Pancreas (tissue), 10 donors: ENCODE measurements around the gene SMS. TPM values are rescaled to one million over a fixed set of nuclear protein-coding genes. Genes with fewer than 3 reads are reported as not detected.

Experiments used
- ATAC-seq, 4 donors: fragments of 200-7000 bp; cut with Tn5 transposase; one replicate each; pipeline versions ENCODE4 v1.8.0 to v1.9.1; 2020; ENCODE audit warnings: mild to moderate bottlenecking in 4 of 4, moderate library complexity in 4 of 4
- DNase-seq, 6 donors: peaks; one replicate each; pipeline ENCODE4 v3.0.0-alpha.2; 2020
- FAIRE-seq: peaks from 2 replicates; lab custom pipeline; 2012; peaks lifted over from hg19 to GRCh38; lab: Jason Lieb, UNC
- H3K27ac ChIP-seq, 4 donors: fragments of 200-600 bp; sonication (generic); 1 replicate in 3 of 4; 2 replicates in 1 of 4; pipeline versions ENCODE4 v1.5.0 to v1.8.0; 2020
- H3K27me3 ChIP-seq, 4 donors: fragments of 200-600 bp; one replicate each; pipeline ENCODE4 v1.8.0; 2021
- H3K36me3 ChIP-seq, 3 donors: fragments of 200-600 bp; sonication (generic) in 1 of 3; one replicate each; pipeline versions ENCODE4 v1.5.0 to v1.8.0; 2020 to 2021
- H3K4me1 ChIP-seq, 3 donors: fragments of 200-600 bp; one replicate each; pipeline ENCODE4 v1.8.0; 2021
- H3K4me3 ChIP-seq, 4 donors: fragments of 200-600 bp; sonication (generic) in 2 of 4; one replicate each; pipeline versions ENCODE4 v1.5.0 to v1.8.0; 2020 to 2021
- H3K9me3 ChIP-seq, 4 donors: fragments of 200-600 bp; one replicate each; pipeline ENCODE4 v1.8.0; 2021
- WGBS, 2 donors: extraction: QIAGEN DNeasy Blood & Tissue Kit; methylation state at CpG; one replicate each; pipeline ENCODE4 v1.1.7; 2013; 5-methylcytosine and 5-hydroxymethylcytosine counted together
- intact Hi-C, 3 donors: fragments of 100-400 bp; cut with DNase I; formaldehyde crosslinking; loops; one replicate each; pipeline versions ENCODE4 v1.11.1 to v1.14.2; 2022
- polyA plus RNA-seq, 2 donors: library from polyadenylated mRNA; stranded (reverse); fragments of 200-250 nt; gene quantifications; one replicate each; pipeline ENCODE4 v1.2.3, GENCODE V29; 2013
- total RNA-seq, 6 donors: library from RNA; stranded (reverse); fragmentation: NEBNext Ultra II Directional in 4 of 6; extraction: Animal tissue kit (Norgen Biotek cat#: 25700) in 4 of 6; gene quantifications; one replicate each; pipeline versions ENCODE4 v1.2.1 to v1.2.4, GENCODE V29; 2021 to 2023
- TF ChIP-seq, protein P1 (sequence below), 4 donors: fragments of 200-600 bp; sonication (generic) in 3 of 4; IDR thresholded peaks; one replicate each; pipeline versions ENCODE4 v1.5.0 to v1.8.0; 2021; ENCODE audit warnings: antibody characterized with exemption in 4 of 4
- donor health status: healthy with polysubstance abuse.
- donor health status: DM: no; HTN: no; CAD: no; lungs with moderate emphysema.
- donor health status: DM: no; HTN: no; CAD: no.
- donor health status: control.
- donor health status: control.
- donor health status: Bipolar disorder and iron deficiency.
- donor health status: DM: yes; HTN: yes; CAD: no.
- donor health status: DM: no; HTN: no; CAD: no.
- donor health status: DM: no; HTN: no; CAD: no.
- donor health status: DM: yes; HTN: yes; CAD: no.

SMS gene
- total and polyA plus RNA-seq, 8 donors, result 12.1 to 36.8 (median 19.6) TPM

GRCh38 chrX:21939906-21940305 lies 603 bp upstream of the SMS start:
- peaks cover 0 to 4% (median 0%) of the 10 kb centered on the region in 4 donors for H3K27me3 ChIP-seq
- DNase-seq (no peak), ATAC-seq (no peak), FAIRE-seq (no peak)
- WGBS, 2 donors, result 53 to 62% methylated on average over 10 of the region's 10 CpGs
- TF ChIP-seq, protein P1, sequence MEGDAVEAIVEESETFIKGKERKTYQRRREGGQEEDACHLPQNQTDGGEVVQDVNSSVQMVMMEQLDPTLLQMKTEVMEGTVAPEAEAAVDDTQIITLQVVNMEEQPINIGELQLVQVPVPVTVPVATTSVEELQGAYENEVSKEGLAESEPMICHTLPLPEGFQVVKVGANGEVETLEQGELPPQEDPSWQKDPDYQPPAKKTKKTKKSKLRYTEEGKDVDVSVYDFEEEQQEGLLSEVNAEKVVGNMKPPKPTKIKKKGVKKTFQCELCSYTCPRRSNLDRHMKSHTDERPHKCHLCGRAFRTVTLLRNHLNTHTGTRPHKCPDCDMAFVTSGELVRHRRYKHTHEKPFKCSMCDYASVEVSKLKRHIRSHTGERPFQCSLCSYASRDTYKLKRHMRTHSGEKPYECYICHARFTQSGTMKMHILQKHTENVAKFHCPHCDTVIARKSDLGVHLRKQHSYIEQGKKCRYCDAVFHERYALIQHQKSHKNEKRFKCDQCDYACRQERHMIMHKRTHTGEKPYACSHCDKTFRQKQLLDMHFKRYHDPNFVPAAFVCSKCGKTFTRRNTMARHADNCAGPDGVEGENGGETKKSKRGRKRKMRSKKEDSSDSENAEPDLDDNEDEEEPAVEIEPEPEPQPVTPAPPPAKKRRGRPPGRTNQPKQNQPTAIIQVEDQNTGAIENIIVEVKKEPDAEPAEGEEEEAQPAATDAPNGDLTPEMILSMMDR (IDR thresholded peaks at IDR 0.05), result no peak
- H3K4me1 ChIP-seq, result no peaks in the 10 kb centered on the region
- peak overlapping the region in 3 of 4 donors; percentile 42 to 69 (median 64) for H3K27ac ChIP-seq
- H3K4me3 ChIP-seq, result peak overlapping the region in 2 of 4 donors; percentile 51 to 55
- no peaks in the 10 kb centered on the region for H3K9me3 ChIP-seq
- intact Hi-C loops, result no loop called here
- no peaks in the 10 kb centered on the region for H3K36me3 ChIP-seq

- ATAC-seq, result no peak
- TF ChIP-seq, protein P1 (IDR thresholded peaks at IDR 0.05), result no peak
These were observed 3.1 kb downstream of the SMS start for GRCh38 chrX:21943460-21944135.

DNA sequence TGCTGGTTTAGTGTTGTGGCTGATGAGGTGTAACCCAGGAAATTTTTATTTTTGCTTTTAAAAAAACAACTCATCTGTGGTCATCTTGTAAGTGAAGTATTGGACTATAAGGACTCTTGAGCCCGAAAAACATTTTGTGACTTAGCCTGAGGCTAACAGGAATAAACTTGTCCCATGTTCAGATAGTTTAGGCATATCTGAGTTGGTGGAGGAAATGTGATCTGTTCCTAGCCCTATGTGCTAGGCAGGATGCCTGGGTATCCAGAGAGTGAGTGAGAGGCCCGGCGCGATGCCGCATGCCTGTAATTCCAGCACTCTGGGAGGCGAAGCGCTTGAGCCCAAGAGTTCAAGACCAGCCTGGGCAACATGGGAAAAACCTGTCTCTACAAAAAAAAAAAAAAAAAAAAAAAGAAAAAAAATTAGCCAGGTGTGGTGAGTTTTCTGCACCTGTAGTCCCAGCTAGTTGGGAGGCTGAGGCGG lies 3.7 kb downstream of the SMS start:
- Histone ChIP-seq H3K36me3 (no peaks in the 10 kb centered on the region), H3K9me3 (no peaks in the 10 kb centered on the region), H3K27me3 (no peaks in the 10 kb centered on the region), H3K27ac (no peak overlapping the region), H3K4me1 (no peaks in the 10 kb centered on the region), H3K4me3 (no peak overlapping the region)
- no peak for FAIRE-seq
- TF ChIP-seq, protein P1 (IDR thresholded peaks at IDR 0.05), result no peak
- WGBS, 2 donors, result 85 to 90% methylated on average over 8 of the region's 8 CpGs
- DNase-seq, result no peak
- intact Hi-C loops, result no loop called here
- no peak for ATAC-seq

More at GRCh38 chrX:21943460-21944135, 3.1 kb downstream of the SMS start:
- no peak overlapping the region for H3K4me3 ChIP-seq
- no peak for DNase-seq
- 59 to 71% methylated on average over 11 of the region's 11 CpGs for WGBS, 2 donors
- H3K36me3 ChIP-seq, result no peaks in the 10 kb centered on the region
- no peaks in the 10 kb centered on the region for H3K4me1 ChIP-seq
- FAIRE-seq, result no peak
- intact Hi-C loops, result no loop called here
- no peak overlapping the region for H3K27ac ChIP-seq
- H3K9me3 ChIP-seq, result no peaks in the 10 kb centered on the region
- no peaks in the 10 kb centered on the region for H3K27me3 ChIP-seq

DNA sequence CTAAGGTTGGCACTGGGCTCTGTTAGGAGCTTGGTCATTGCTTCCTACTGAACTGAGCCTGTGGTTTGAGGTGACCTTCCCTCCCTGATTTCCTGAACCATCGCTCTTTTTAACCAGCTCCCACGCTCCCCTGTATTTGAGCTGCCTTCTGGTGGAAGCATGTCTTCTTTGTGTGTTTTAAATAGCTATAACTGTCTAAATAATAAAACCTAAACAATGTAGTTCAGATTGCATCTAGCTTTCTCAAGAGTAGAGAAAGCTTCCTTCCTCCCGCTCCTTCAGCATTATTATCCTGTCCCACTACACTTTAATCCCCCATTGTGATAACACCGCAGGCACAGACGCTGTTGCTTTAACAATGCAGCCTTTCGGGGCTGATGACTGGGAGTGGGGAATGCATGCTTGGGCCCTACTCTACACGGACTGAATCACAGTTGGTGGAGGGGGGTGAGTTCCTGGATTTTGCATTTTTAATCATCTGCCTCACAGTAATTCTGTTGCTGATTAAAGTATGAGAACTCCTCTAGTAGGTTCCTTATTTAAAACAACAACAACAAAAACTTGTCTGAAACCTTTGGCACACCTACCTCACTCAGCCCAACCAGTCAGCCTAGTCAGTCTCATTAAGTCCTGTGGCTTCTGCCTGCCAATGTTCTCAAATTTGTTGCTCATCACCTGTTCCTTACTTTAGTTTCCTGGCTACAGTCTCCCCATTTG lies 6.6 kb downstream of the SMS start:
- Histone ChIP-seq H3K9me3 (no peaks in the 10 kb centered on the region), H3K36me3 (no peaks in the 10 kb centered on the region), H3K27me3 (no peaks in the 10 kb centered on the region), H3K27ac (peak overlapping the region in 1 of 4 donors; percentile 6), H3K4me1 (no peaks in the 10 kb centered on the region), H3K4me3 (no peak overlapping the region)
- no peak for FAIRE-seq
- TF ChIP-seq, protein P1 (IDR thresholded peaks at IDR 0.05), result no peak
- ATAC-seq, result peak in 3 of 4 donors; percentile 20 to 33 (median 27)
- no peak for DNase-seq
- intact Hi-C loops, result no loop called here
- WGBS, 2 donors, result 50 to 60% methylated on average over 7 of the region's 7 CpGs
